ENCODE results near the gene CTSD.

CTSD gene

DNA sequence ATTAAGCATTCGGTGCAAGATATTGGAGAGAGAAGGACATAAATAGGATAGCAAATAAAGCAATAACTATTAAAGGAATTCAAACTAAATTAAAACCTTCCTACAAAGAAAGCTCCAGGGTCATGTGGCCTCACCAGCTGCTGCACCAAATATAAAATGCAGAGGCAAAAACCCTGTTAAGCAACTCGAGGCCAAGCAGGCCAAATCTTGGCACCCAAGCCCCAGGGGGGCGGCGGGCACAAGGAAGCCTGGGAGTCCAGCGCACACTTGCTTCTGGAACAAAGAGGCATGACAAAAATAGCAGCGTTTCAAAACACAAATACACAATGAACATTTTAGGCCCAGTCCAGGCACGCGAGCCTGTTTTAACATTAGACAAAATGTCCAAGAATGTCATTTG lies 46.0 kb downstream of the CTSD start:
- in situ Hi-C loops (cut with HindIII; ENCODE audit: low sequenced_read_pairs) = no loop called here
- no peak for TF ChIP-seq CTCF (IDR thresholded peaks at IDR 0.05; ENCODE audit: low read depth, low read length)
- no peak for DNase-seq (ENCODE audit: low read depth, low spot score)
- no peak overlapping the region for H3K4me3 ChIP-seq (ENCODE audit: low read depth, low read length)

DNA sequence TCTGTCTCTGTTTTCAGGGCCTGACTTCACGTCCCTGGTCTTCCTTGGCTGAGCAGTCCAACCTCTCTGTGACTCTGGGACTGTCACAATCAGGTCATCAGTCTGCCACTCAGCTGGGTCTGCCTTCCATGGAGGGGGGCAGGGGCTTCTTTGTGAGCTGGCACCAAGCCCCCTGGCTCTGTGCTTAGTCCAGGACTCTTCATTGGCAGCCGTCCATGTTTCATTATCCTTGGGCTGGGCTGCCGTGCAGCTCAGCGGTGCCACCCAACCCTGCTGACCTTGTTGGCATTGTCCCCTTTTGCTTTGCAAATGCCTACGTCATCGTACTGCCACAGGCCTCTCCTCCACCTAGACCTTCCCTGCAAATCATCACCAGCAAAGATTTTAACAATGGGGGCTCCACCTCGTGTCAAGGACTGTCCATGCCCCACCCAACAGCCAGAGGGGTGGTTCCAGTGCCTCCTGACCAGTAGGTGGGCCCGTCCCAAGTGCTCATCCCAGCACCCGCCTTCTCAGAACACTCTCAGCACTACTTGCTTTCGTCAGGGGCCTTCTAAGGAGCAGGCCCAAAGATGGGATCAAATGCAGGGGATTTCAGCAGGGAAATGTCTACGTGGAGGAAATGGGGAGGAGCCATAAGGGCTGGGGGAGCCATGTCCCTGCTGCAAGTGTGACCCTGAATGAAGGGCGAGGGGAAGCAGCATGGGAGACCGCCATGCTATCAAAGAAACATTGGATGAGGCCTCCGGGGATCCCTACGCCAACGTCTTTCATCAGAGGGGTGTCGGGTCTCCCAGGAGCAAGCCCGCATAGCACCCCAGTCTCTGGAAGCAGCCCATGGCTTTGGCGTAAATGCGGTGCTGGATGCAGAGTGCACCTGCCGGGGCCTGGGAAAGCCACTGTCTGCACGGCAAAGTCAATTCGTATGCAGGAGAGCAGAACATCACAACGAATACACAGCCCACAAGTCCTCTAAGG lies 48.5 kb downstream of the CTSD start:
- in situ Hi-C loops (cut with HindIII; ENCODE audit: low sequenced_read_pairs) = no loop called here
- DNase-seq (ENCODE audit: low read depth, low spot score) = no peak
- TF ChIP-seq CTCF (IDR thresholded peaks at IDR 0.05; ENCODE audit: low read depth, low read length) = no peak
- no peak overlapping the region for H3K4me3 ChIP-seq (ENCODE audit: low read depth, low read length)

DNA sequence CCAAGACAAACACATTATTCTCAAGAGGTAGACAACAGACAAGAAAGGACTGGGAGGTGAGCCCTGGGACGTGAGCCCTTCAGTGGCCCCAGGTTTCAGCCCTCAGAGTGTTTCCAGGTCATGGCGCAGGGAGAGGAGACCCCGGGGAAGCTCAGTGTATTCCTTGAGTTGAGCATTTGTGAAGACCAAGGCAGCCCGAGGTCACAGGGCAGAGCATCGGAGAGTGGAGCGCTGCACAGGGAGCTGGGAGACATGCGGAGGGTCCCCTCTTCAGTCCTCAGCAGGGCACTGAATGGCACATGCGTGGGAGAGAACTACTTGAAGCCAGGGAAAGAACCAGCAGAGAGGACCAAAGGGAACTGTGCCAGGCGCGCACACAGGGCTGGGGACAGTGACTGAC lies 55.0 kb downstream of the CTSD start:
- in situ Hi-C loops (cut with HindIII; ENCODE audit: low sequenced_read_pairs) = no loop called here
- no peak for DNase-seq (ENCODE audit: low read depth, low spot score)
- no peak overlapping the region for H3K4me3 ChIP-seq (ENCODE audit: low read depth, low read length)
- no peak for TF ChIP-seq CTCF (IDR thresholded peaks at IDR 0.05; ENCODE audit: low read depth, low read length)

DNA sequence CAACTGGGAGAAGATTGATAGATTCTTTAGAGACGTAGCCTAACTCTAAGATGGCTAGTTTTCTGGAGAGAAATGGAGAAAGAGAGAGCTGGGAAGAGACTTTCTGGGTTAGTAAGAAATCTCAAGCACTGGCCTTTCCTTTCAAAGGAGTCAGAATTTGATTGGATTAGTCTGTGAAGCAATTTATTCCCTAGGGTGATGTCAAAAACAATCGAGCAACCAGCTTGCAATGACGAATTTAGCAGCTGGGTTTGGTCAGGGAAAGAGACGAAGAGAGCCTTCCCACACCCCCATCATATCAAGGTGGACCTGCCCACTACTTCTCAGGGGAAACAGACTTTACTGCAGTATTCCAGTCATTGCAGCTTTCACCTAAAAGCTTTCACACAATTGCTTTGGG lies 56.0 kb downstream of the CTSD start:
- in situ Hi-C loops (cut with HindIII; ENCODE audit: low sequenced_read_pairs) = no loop called here
- TF ChIP-seq CTCF (IDR thresholded peaks at IDR 0.05; ENCODE audit: low read depth, low read length) = no peak
- DNase-seq (ENCODE audit: low read depth, low spot score) = no peak
- H3K4me3 ChIP-seq (ENCODE audit: low read depth, low read length) = no peak overlapping the region

DNA sequence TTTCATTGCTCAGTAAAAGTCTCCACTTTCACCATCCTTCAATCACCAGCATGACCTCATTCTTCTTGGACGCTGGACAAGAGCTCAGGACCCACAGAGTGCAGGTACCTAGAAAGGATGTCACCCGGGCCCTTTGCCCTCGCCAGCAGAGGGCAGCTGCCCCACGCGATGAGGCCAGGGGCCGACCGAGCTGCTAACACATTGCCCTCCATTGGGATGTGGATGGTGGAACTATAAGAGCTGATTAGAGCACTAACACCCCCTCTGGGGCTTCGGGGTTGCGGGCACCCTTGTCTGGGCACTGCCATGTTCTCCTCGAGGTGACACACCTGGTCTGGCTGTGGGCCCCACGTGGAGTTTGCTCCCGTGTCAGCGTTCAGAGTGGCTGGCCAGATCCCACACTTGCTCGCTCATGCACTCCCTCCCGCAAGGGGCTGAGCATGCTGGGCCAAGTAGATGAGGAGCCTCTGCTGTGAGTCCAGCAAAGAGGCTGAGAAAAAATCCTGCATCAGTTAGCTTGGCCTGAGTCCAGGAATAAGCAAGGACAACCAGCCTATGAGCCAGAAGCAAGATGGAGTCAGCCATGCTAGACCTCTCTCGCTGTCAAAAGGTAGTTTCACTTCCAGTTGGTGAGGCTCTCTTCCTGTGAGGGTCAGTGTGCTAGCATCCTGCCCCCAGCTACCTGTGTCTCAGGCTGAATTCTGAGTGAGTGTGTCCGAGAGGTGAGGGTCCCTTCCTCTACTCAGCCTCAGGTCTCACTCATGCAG lies 56.9 kb downstream of the CTSD start:
- H3K4me3 ChIP-seq (ENCODE audit: low read depth, low read length) = no peak overlapping the region
- no peak for TF ChIP-seq CTCF (IDR thresholded peaks at IDR 0.05; ENCODE audit: low read depth, low read length)
- DNase-seq (ENCODE audit: low read depth, low spot score) = no peak
- in situ Hi-C loops (cut with HindIII; ENCODE audit: low sequenced_read_pairs) = no loop called here

GRCh38 chr11:1705126-1706052 lies 58.3 kb downstream of the CTSD start:
- DNase-seq (ENCODE audit: low read depth, low spot score) = peak; percentile 10
- in situ Hi-C loops (cut with HindIII; ENCODE audit: low sequenced_read_pairs) = no loop called here
- TF ChIP-seq CTCF (IDR thresholded peaks at IDR 0.05; ENCODE audit: low read depth, low read length) = no peak
- no peak overlapping the region for H3K4me3 ChIP-seq (ENCODE audit: low read depth, low read length)
